Epithelial cell of proximal tubule (primary cell): ENCODE data around the gene FAM20C. TPM values are rescaled to one million over a fixed set of nuclear protein-coding genes. Genes with fewer than 3 reads are reported as not detected.
"Not testable (repeated sequence)": the region's sequence is repeated elsewhere in the genome, so short reads cannot be mapped to it uniquely, and the experiment has no call there.

ENCODE experiments used
- DNase-seq: peaks from one replicate; pipeline ENCODE4 v3.0.0-alpha.2; 2011; ENCODE audit warnings: low read depth
- H3K4me3 ChIP-seq: 2 replicates; pipeline ENCODE4 v1.5.1; 2011; ENCODE audit warnings: low read depth, mild to moderate bottlenecking, low read length
- total RNA-seq: library from RNA; depleted of rRNA; stranded (reverse); fragments of >200 nt; gene quantifications from 2 replicates; pipeline ENCODE4 v1.2.3, GENCODE V29; 2015
- TF ChIP-seq, protein P1 (sequence below): conservative IDR thresholded peaks from 2 replicates; pipeline ENCODE4 v1.5.1; 2012; ENCODE audit warnings: low read depth, mild to moderate bottlenecking, low read length

Gene FAM20C
- total RNA-seq, 1 donor from 2014 or later = 84.2 TPM

DNA sequence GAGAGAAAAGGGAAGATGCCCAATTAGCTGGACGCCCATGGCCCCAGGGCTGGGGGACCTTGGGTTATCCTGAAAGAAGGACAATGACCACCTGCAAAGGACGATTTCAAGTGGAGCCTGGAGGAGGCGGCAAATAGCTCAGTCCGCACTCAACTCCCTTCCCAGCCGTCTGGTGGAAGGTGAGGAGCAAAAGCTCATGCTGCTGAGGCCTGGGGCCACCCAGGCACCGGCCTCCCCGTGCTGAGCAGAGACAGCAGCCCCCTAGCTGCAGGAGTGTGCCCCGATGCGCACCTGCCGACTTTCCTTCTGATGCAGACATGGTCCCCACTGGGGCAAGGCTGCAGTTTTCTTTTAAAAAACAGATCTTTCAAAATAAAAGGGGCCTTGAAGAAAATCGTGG is 7.9 kb downstream of the FAM20C start:
- no peak overlapping the region for H3K4me3 ChIP-seq
- DNase-seq = no peak
- TF ChIP-seq, protein P1, sequence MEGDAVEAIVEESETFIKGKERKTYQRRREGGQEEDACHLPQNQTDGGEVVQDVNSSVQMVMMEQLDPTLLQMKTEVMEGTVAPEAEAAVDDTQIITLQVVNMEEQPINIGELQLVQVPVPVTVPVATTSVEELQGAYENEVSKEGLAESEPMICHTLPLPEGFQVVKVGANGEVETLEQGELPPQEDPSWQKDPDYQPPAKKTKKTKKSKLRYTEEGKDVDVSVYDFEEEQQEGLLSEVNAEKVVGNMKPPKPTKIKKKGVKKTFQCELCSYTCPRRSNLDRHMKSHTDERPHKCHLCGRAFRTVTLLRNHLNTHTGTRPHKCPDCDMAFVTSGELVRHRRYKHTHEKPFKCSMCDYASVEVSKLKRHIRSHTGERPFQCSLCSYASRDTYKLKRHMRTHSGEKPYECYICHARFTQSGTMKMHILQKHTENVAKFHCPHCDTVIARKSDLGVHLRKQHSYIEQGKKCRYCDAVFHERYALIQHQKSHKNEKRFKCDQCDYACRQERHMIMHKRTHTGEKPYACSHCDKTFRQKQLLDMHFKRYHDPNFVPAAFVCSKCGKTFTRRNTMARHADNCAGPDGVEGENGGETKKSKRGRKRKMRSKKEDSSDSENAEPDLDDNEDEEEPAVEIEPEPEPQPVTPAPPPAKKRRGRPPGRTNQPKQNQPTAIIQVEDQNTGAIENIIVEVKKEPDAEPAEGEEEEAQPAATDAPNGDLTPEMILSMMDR = no peak

DNA sequence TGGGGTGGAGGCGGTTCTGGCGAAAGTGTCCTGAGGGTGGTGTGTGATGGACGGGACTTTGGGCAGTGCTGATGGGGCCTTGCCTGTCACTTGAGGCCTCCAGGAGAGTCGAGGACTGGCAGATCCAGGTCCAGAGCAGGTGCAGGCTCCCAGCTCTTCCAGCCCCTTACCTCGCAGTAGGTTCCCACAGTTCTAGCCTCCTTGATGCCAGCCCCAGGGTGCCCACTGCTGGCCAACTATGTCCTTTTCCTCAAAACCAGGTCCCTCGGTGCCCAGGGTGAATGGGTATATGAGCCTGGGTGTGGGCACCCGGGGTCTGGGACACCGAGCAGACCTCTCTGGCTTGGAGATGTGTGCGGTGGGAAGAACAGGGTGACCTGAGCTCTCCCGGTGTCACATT is 8.3 kb downstream of the FAM20C start:
- no peak for DNase-seq
- H3K4me3 ChIP-seq = no peak overlapping the region
- TF ChIP-seq, protein P1 = peak; percentile 44

DNA sequence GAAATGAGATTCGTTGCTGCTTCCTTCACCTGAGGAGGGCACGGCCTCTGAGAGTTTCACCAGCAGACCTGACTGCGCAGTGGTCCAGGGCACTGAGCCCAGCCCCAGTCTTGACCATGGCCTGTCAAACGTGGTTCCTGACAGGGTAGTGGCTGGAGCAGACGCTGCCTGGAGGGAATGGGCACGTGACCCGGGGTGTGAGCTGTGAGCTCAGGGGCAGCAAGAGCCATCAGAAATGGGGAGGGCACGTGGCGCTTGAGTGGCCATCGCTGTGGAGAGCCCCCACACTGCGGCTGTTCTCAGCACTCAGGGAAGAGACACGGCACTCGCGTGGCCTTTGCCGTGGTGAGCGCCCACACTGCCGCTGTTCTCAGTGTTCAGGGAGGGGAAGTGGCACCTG is 12.0 kb downstream of the FAM20C start:
- H3K4me3 ChIP-seq = no peak overlapping the region
- DNase-seq = no peak
- TF ChIP-seq, protein P1 = no peak

GRCh38 chr7:205115-206010 is 13.0 kb downstream of the FAM20C start:
- no peak overlapping the region for H3K4me3 ChIP-seq
- DNase-seq = no peak
- TF ChIP-seq, protein P1 = no peak

- not testable (repeated sequence) for DNase-seq, H3K4me3 ChIP-seq
These were observed 14.0 kb downstream of the FAM20C start for GRCh38 chr7:206351-206750.

DNA sequence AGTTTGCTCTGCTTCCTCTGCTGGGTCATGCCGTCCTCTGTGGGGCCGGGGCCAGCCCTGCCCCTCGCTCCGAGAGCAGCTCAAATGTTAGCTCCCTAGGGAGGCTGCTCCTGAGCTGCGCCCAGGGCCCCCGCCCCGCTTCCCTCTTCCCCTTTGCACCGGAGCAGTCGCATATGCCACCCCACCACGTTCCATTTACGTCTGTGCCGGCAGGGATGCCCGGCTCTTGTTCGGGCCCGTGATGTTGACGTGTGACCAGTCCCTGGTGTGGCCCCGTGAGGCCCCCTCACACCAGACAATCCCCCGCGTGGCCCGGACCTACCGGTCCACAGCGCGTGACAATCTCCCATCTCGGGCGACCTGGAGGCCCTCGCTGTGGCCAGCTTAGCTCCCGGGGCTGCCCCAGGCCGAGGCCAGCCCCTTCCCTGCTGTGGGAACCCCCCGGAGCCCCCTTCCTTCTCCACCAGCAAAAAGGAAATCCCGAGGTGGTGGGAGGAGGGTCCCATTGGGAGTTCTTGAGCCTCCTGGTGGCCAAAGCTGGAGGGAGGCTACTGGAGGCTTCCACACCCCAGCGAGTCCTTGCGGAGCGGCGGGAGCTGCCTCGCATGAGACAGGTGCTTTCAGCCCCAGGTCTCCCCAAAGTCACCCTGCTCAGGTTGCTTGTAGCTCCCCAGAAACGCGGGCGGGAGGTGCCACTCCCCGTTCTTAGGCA is 15.2 kb downstream of the FAM20C start:
- TF ChIP-seq, protein P1 = peak; percentile 23
- H3K4me3 ChIP-seq = no peak overlapping the region
- no peak for DNase-seq

DNA sequence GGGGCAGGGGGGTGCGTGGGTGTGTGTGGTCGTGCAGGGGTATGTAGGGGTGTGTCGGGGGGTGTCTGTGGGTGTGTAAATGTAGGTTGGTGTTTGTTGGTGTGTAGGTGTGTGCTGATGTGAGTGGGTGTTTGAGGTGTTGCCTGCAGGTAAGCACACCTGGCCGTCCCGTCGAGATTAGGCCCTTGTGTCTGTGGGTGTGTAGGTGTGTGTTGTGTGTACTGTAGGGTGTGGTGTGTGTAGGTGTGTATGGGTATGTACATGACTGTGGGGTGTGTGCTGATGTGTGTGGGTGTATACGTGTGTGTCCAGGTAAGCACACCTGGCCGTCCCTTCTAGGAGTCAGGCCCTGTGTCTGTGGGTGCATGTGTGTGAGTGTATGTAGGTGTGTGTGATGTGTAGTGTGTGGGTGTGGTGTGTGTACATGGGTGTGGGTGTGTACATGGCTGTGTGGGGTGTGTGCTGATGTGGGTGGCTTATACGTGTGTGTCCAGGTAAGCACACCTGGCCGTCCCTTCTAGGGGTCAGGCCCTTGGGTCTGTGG is 15.8 kb downstream of the FAM20C start:
- no peak for DNase-seq
- no peak overlapping the region for H3K4me3 ChIP-seq
- TF ChIP-seq, protein P1 = no peak
